CD4-positive, alpha-beta T cell (primary cell): ENCODE results near the gene DDX4. TPM values are rescaled to one million over a fixed set of nuclear protein-coding genes. Genes with fewer than 3 reads are reported as not detected.

Source experiments
- ATAC-seq: fragments of 200-7000 bp; cut with Tn5 transposase; one replicate; pipeline ENCODE4 v1.10.0; 2022; ENCODE audit warnings: mild to moderate bottlenecking; ENCODE audit not compliant: poor library complexity
- CTCF ChIA-PET: fragments of 350-600 bp; sonication (Branson Sonifier 250); formaldehyde crosslinking; loops from one replicate; lab custom pipeline; 2021; ENCODE audit warnings: antibody characterized with exemption, inconsistent platforms; lab: Charles Lee
- POLR2A ChIA-PET: fragments of 350-600 bp; sonication (Branson Sonifier 250); formaldehyde crosslinking; loops from one replicate; lab custom pipeline; 2021; ENCODE audit warnings: antibody characterized with exemption, inconsistent platforms; lab: Charles Lee
- DNase-seq, 14 experiments: peaks; one replicate each; pipeline ENCODE4 v3.0.0-alpha.2; 2013 to 2020; ENCODE audit warnings: mixed read lengths in 2 of 14
- H3K27ac ChIP-seq, 2 donors: one replicate each; pipeline versions ENCODE4 v1.5.1 to v1.7.0; 2013; ENCODE audit warnings: low read length in 2 of 2, low read depth in 1 of 2, mild to moderate bottlenecking in 1 of 2
- H3K27me3 ChIP-seq, 2 experiments: 1 replicate in 1 of 2; 2 replicates in 1 of 2; pipeline versions ENCODE4 v1.6.1 to v1.7.0; 2013; ENCODE audit warnings: low read length in 2 of 2, control low read depth in 1 of 2, mild to moderate bottlenecking in 1 of 2, moderate library complexity in 1 of 2; ENCODE audit not compliant: insufficient read depth in 2 of 2, control insufficient read depth in 1 of 2
- H3K36me3 ChIP-seq: one replicate; pipeline ENCODE4 v1.6.1; 2013; ENCODE audit warnings: low read length, control low read depth; ENCODE audit not compliant: insufficient read depth
- H3K4me1 ChIP-seq: one replicate; pipeline ENCODE4 v1.6.1; 2013; ENCODE audit warnings: low read length, control low read depth; ENCODE audit not compliant: insufficient read depth
- H3K4me3 ChIP-seq: one replicate; pipeline ENCODE4 v1.5.1; 2013; ENCODE audit warnings: mild to moderate bottlenecking, low read length, moderate library complexity
- H3K9me3 ChIP-seq, 2 experiments: 1 replicate in 1 of 2; 2 replicates in 1 of 2; pipeline versions ENCODE4 v1.6.1 to v1.7.0; 2013; ENCODE audit warnings: low read length in 2 of 2, mild to moderate bottlenecking in 2 of 2, control low read depth in 1 of 2, moderate library complexity in 1 of 2; ENCODE audit not compliant: control insufficient read depth in 1 of 2, insufficient read depth in 1 of 2
- H3K27ac Mint-ChIP-seq: one replicate; pipeline ENCODE4 v1.8.0; 2020; ENCODE audit warnings: mixed read lengths
- H3K27me3 Mint-ChIP-seq: one replicate; pipeline ENCODE4 v1.8.0; 2021; ENCODE audit warnings: mixed read lengths
- H3K36me3 Mint-ChIP-seq: one replicate; pipeline ENCODE4 v1.8.0; 2021; ENCODE audit warnings: low read depth, mixed read lengths
- H3K4me1 Mint-ChIP-seq: one replicate; pipeline ENCODE4 v1.8.0; 2021; ENCODE audit warnings: low read depth, mixed read lengths
- H3K4me3 Mint-ChIP-seq: one replicate; pipeline ENCODE4 v1.8.0; 2020; ENCODE audit warnings: mild to moderate bottlenecking, mixed read lengths
- H3K9me3 Mint-ChIP-seq: one replicate; pipeline ENCODE4 v1.8.0; 2020; ENCODE audit warnings: mixed read lengths
- CTCF ChIP-seq: fragments of 200-600 bp; IDR thresholded peaks from one replicate; pipeline ENCODE4 v1.8.0; 2022; ENCODE audit warnings: antibody characterized with exemption, mild to moderate bottlenecking
- intact Hi-C, 2 experiments: fragments of 100-400 bp; cut with DNase I in 1 of 2; cut with micrococcal nuclease in 1 of 2; formaldehyde crosslinking; loops; one replicate each; pipeline versions ENCODE4 v1.15.1 to v1.9.0; 2023 to 2025; cut with DNase I, micrococcal nuclease
- total RNA-seq, 174 experiments: library from RNA in 2 of 174; stranded (reverse) in 2 of 174; gene quantifications; one replicate each; pipeline ENCODE4 v1.2.3 and lab custom pipeline; 2021 to 2026

DDX4 gene
- total RNA-seq, 2 experiments from 2014 or later, result not detected

- H3K4me3 Mint-ChIP-seq, result peak overlapping the region; percentile 99
- Histone ChIP-seq H3K9me3 (no peaks in the 10 kb centered on the region), H3K27me3 (no peaks in the 10 kb centered on the region), H3K27ac (peak overlapping the region in 1 of 2 donors; percentile 50), H3K4me3 (peak overlapping the region; percentile 90), H3K4me1 (peaks cover 20% of the 10 kb centered on the region), H3K36me3 (peaks cover 5% of the 10 kb centered on the region)
- peaks cover 1% of the 10 kb centered on the region for H3K9me3 Mint-ChIP-seq
- H3K4me1 Mint-ChIP-seq, result peaks cover 42% of the 10 kb centered on the region
- intact Hi-C loops, result loop anchor here in 1 of 2 experiments (2.0 to 10.0 kb wide), 3 partner anchors 179 to 1397 kb away; partner anchors contain the start of genes ARL15, DHX29, MTREX and PLPP1
- no peak for TF ChIP-seq CTCF
- no peaks in the 10 kb centered on the region for H3K27me3 Mint-ChIP-seq
- CTCF ChIA-PET, result no interaction called here
- H3K36me3 Mint-ChIP-seq, result peaks cover 39% of the 10 kb centered on the region
- peak in 2 of 14 experiments; percentile 15 to 24 for DNase-seq
- ATAC-seq, result no peak
- peak overlapping the region; percentile 82 for H3K27ac Mint-ChIP-seq
- POLR2A ChIA-PET, result no interaction called here
Measured at GRCh38 chr5:55711507-55712022, 26.3 kb upstream of the DDX4 start.

- peaks cover 5% of the 10 kb centered on the region for H3K36me3 ChIP-seq
- ATAC-seq (peak; percentile 99), DNase-seq (peak; percentile 83 to 95 (median 90))
- H3K9me3 ChIP-seq, result peaks cover 0 to under 1% of the 10 kb centered on the region in 2 experiments
- POLR2A ChIA-PET, result no interaction called here
- Mint-ChIP-seq H3K4me3 (peak within 1 kb of the TSS; percentile 99), H3K27ac (peak within 1 kb of the TSS; percentile 82), H3K36me3 (peaks cover 36% of the 10 kb centered on the region), H3K27me3 (no peaks in the 10 kb centered on the region), H3K4me1 (peaks cover 38% of the 10 kb centered on the region), H3K9me3 (peaks cover 5% of the 10 kb centered on the region)
- H3K4me3 ChIP-seq, result peak within 1 kb of the TSS; percentile 90
- CTCF ChIA-PET, result no interaction called here
- H3K4me1 ChIP-seq, result peaks cover 20% of the 10 kb centered on the region
- H3K27ac ChIP-seq, result peak within 1 kb of the TSS in 1 of 2 donors; percentile 50
- TF ChIP-seq CTCF, result no peak
- intact Hi-C loops, result loop anchor here in 1 of 2 experiments (2.0 to 10.0 kb wide), 3 partner anchors 180 to 1397 kb away; partner anchors contain the start of genes ARL15, DHX29, MTREX and PLPP1
- H3K27me3 ChIP-seq, result no peaks in the 10 kb centered on the region
Measured at GRCh38 chr5:55712023-55712859, 25.6 kb upstream of the DDX4 start, which contains the start of gene SLC38A9. SLC38A9 (minus strand) TSS chr5:55712324; CDS start chr5:55697958, 14,366 bp downstream.

GRCh38 chr5:55713871-55714270, 24.0 kb upstream of the DDX4 start:
- H3K27me3 Mint-ChIP-seq, result no peaks in the 10 kb centered on the region
- Histone ChIP-seq H3K36me3 (no peaks in the 10 kb centered on the region), H3K9me3 (peaks cover 0 to 4% of the 10 kb centered on the region in 2 experiments), H3K27ac (no peak overlapping the region), H3K4me1 (peaks cover 20% of the 10 kb centered on the region), H3K27me3 (no peaks in the 10 kb centered on the region), H3K4me3 (no peak overlapping the region)
- ATAC-seq (no peak), DNase-seq (no peak)
- intact Hi-C loops, result loop anchor here in 1 of 2 experiments (2.0 to 10.0 kb wide), 3 partner anchors 182 to 1399 kb away; partner anchors contain the start of genes ARL15, DHX29, MTREX and PLPP1
- CTCF ChIA-PET, result no interaction called here
- POLR2A ChIA-PET, result no interaction called here
- H3K4me1 Mint-ChIP-seq, result peaks cover 23% of the 10 kb centered on the region
- H3K9me3 Mint-ChIP-seq, result peaks cover 5% of the 10 kb centered on the region
- TF ChIP-seq CTCF, result no peak
- peak overlapping the region; percentile 37 for H3K4me3 Mint-ChIP-seq
- H3K27ac Mint-ChIP-seq, result no peak overlapping the region
- peaks cover 20% of the 10 kb centered on the region for H3K36me3 Mint-ChIP-seq
